Fibroblast of lung (primary cell): ENCODE data around the gene CNTROB.

ENCODE experiments used
- EZH2 ChIP-seq: IDR thresholded peaks from 2 replicates; pipeline ENCODE4 v1.5.1; 2012; ENCODE audit warnings: low read length, control low read depth, mild to moderate bottlenecking; ENCODE audit errors: missing control alignments
- TF ChIP-seq, protein P1 (sequence below), 2 donors: IDR thresholded peaks in 1 of 2; conservative IDR thresholded peaks in 1 of 2; 1 replicate in 1 of 2; 2 replicates in 1 of 2; pipeline ENCODE4 v1.5.1; 2011 to 2012; ENCODE audit warnings: low read length in 2 of 2, control low read depth in 1 of 2, inconsistent platforms in 1 of 2, low read depth in 1 of 2, mild to moderate bottlenecking in 1 of 2

DNA sequence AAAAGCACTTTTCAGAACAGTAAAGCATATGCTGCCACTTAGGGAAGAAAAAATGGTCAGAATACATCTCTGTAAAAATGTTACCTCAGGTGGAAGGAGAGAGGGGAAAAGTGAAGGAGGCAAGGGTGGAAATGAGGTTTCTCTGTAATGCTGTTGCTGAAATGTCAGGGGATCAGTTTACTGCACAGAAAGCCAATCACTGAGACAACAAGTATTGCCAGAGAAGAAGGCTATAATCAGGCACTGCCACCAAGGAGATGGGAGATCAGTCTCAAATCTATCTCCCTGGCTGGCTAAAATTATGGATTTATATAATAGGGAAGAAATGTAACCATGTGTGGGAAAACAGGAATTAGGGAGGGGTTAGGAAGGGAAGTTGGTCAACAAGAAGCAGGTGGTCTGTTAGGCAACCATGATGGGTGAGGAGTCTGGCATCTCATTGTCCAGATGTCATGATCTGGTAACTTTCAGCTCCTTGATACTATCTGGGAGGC is 42.7 kb downstream of the CNTROB start:
- TF ChIP-seq, protein P1, sequence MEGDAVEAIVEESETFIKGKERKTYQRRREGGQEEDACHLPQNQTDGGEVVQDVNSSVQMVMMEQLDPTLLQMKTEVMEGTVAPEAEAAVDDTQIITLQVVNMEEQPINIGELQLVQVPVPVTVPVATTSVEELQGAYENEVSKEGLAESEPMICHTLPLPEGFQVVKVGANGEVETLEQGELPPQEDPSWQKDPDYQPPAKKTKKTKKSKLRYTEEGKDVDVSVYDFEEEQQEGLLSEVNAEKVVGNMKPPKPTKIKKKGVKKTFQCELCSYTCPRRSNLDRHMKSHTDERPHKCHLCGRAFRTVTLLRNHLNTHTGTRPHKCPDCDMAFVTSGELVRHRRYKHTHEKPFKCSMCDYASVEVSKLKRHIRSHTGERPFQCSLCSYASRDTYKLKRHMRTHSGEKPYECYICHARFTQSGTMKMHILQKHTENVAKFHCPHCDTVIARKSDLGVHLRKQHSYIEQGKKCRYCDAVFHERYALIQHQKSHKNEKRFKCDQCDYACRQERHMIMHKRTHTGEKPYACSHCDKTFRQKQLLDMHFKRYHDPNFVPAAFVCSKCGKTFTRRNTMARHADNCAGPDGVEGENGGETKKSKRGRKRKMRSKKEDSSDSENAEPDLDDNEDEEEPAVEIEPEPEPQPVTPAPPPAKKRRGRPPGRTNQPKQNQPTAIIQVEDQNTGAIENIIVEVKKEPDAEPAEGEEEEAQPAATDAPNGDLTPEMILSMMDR (conservative IDR thresholded peaks at IDR 0.05 in 1 of 2, IDR thresholded peaks at IDR 0.05 in 1 of 2; ENCODE audit: low read depth in 1 of 2, low read length in 2 of 2) = no peak
- TF ChIP-seq EZH2 = no peak
